ENCODE data around the gene ANTXR1.

- TF ChIP-seq, protein P1, sequence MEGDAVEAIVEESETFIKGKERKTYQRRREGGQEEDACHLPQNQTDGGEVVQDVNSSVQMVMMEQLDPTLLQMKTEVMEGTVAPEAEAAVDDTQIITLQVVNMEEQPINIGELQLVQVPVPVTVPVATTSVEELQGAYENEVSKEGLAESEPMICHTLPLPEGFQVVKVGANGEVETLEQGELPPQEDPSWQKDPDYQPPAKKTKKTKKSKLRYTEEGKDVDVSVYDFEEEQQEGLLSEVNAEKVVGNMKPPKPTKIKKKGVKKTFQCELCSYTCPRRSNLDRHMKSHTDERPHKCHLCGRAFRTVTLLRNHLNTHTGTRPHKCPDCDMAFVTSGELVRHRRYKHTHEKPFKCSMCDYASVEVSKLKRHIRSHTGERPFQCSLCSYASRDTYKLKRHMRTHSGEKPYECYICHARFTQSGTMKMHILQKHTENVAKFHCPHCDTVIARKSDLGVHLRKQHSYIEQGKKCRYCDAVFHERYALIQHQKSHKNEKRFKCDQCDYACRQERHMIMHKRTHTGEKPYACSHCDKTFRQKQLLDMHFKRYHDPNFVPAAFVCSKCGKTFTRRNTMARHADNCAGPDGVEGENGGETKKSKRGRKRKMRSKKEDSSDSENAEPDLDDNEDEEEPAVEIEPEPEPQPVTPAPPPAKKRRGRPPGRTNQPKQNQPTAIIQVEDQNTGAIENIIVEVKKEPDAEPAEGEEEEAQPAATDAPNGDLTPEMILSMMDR (IDR thresholded peaks at IDR 0.05; ENCODE audit: extremely low read depth in 1 of 2, insufficient read depth in 1 of 2, low read depth in 1 of 2, low read length in 2 of 2) = no peak
- TF ChIP-seq MYC (IDR thresholded peaks at IDR 0.05; ENCODE audit: low read depth, low read length) (no peak), POLR2AphosphoS5 (IDR thresholded peaks at IDR 0.05; ENCODE audit: insufficient read depth, low read depth, low read length) (no peak), POLR2A (IDR thresholded peaks at IDR 0.05; ENCODE audit: low read depth, low read length) (no peak), EZH2 (IDR thresholded peaks at IDR 0.05; ENCODE audit: borderline replicate concordance, low read depth, low read length, severe bottlenecking) (no peak)
Observed at GRCh38 chr2:69047625-69048145, 34.7 kb downstream of the ANTXR1 start.
